Caco-2 (cell line): ENCODE data around the gene MED31. TPM values are rescaled to one million over a fixed set of nuclear protein-coding genes. Genes with fewer than 3 reads are reported as not detected.

Source experiments
- BruUV-seq: library from RNA; stranded (reverse); fragments of 400-500 nt; replicated peaks from 2 replicates; lab custom pipeline; 2021; lab: Mats Ljungman, UMichigan
- CTCF ChIA-PET: fragments of 300-600 bp; sonication (Branson Sonifier 250); formaldehyde crosslinking; loops from one replicate; lab custom pipeline; 2022; ENCODE audit warnings: antibody characterized with exemption; lab: Charles Lee
- POLR2A ChIA-PET: fragments of 300-600 bp; sonication (Branson Sonifier 250); formaldehyde crosslinking; loops from one replicate; lab custom pipeline; 2022; ENCODE audit warnings: antibody characterized with exemption; lab: Charles Lee
- DNase-seq, 2 experiments: peaks; one replicate each; pipeline versions ENCODE4 v3.0.0 to v3.0.0-alpha.2; 2020 to 2022
- H3K27me3 ChIP-seq: replicated peaks from 2 replicates; pipeline ENCODE4 v1.6.0; 2011; ENCODE audit warnings: low read length; ENCODE audit not compliant: control insufficient read depth, insufficient read depth
- H3K36me3 ChIP-seq: 2 replicates; pipeline ENCODE4 v1.5.1; 2011; ENCODE audit warnings: low read length; ENCODE audit not compliant: control insufficient read depth, insufficient read depth
- H3K4me1 ChIP-seq: fragments of 250-450 bp; sonication (Bioruptor Pico); 2 replicates; pipeline ENCODE4 v1.5.1; 2020; ENCODE audit warnings: mild to moderate bottlenecking
- H3K4me3 ChIP-seq: 2 replicates; pipeline ENCODE4 v1.5.1; 2011; ENCODE audit warnings: low read depth, mild to moderate bottlenecking, control low read depth, low read length
- H3K9me3 ChIP-seq: fragments of 250-450 bp; sonication (Bioruptor Pico); 2 replicates; pipeline ENCODE4 v1.5.1; 2020; ENCODE audit warnings: mild to moderate bottlenecking, moderate library complexity
- H3K27ac Mint-ChIP-seq: one replicate; pipeline ENCODE4 v1.8.0; 2022; ENCODE audit warnings: mixed read lengths; ENCODE audit not compliant: unreplicated experiment
- H3K27me3 Mint-ChIP-seq: one replicate; pipeline ENCODE4 v1.8.0; 2022; ENCODE audit warnings: mixed read lengths; ENCODE audit not compliant: insufficient read depth, unreplicated experiment
- H3K36me3 Mint-ChIP-seq: one replicate; pipeline ENCODE4 v1.8.0; 2022; ENCODE audit warnings: mild to moderate bottlenecking, mixed read lengths; ENCODE audit not compliant: insufficient read depth, unreplicated experiment
- H3K4me1 Mint-ChIP-seq: one replicate; pipeline ENCODE4 v1.8.0; 2022; ENCODE audit warnings: low read depth, mixed read lengths; ENCODE audit not compliant: unreplicated experiment
- H3K4me3 Mint-ChIP-seq: one replicate; pipeline ENCODE4 v1.8.0; 2022; ENCODE audit warnings: mild to moderate bottlenecking, moderate library complexity, mixed read lengths; ENCODE audit not compliant: unreplicated experiment
- H3K9me3 Mint-ChIP-seq: one replicate; pipeline ENCODE4 v1.8.0; 2022; ENCODE audit warnings: mixed read lengths; ENCODE audit not compliant: unreplicated experiment
- CTCF ChIP-seq, 2 experiments: fragments of 200-600 bp in 1 of 2; IDR thresholded peaks; 1 replicate in 1 of 2; 2 replicates in 1 of 2; pipeline versions ENCODE4 v1.5.1 to v1.8.0; 2011 to 2022; ENCODE audit warnings: antibody characterized with exemption in 1 of 2, control low read depth in 1 of 2, inconsistent platforms in 1 of 2, low read depth in 1 of 2, low read length in 1 of 2, mild to moderate bottlenecking in 1 of 2, moderate library complexity in 1 of 2; ENCODE audit not compliant: insufficient read depth in 1 of 2, severe bottlenecking in 1 of 2, unreplicated experiment in 1 of 2
- intact Hi-C: fragments of 100-400 bp; cut with micrococcal nuclease; formaldehyde crosslinking; loops from one replicate; pipeline ENCODE4 v1.10.0; 2022; ENCODE audit not compliant: unreplicated experiment
- total RNA-seq: library from RNA; stranded (reverse); gene quantifications from 2 replicates; pipeline ENCODE4 v1.2.3, GENCODE V29; 2022

Gene MED31
- total RNA-seq, 1 experiment from 2014 or later: 9.5 TPM

GRCh38 chr17:6643451-6644125 lies 7.8 kb downstream of the MED31 start:
- no peaks in the 10 kb centered on the region for H3K36me3 ChIP-seq
- peaks cover 14% of the 10 kb centered on the region for H3K36me3 Mint-ChIP-seq
- no peak for TF ChIP-seq CTCF (IDR thresholded peaks at IDR 0.05; ENCODE audit: insufficient read depth in 1 of 2, low read depth in 1 of 2, low read length in 1 of 2, severe bottlenecking in 1 of 2, unreplicated experiment in 1 of 2)
- H3K27me3 Mint-ChIP-seq: no peaks in the 10 kb centered on the region
- ChIA-PET POLR2A (no interaction called here), CTCF (no interaction called here)
- H3K27me3 ChIP-seq: no peaks in the 10 kb centered on the region
- BruUV-seq: no TSS peak
- intact Hi-C loops: loop anchor here (5.0 kb wide), 1 partner anchor 171 kb away; no protein-coding TSS in a partner anchor
- H3K9me3 Mint-ChIP-seq: no peaks in the 10 kb centered on the region
- H3K4me3 Mint-ChIP-seq: no peak overlapping the region
- H3K4me1 ChIP-seq: no peaks in the 10 kb centered on the region
- H3K9me3 ChIP-seq: no peaks in the 10 kb centered on the region
- H3K27ac Mint-ChIP-seq: no peak overlapping the region
- DNase-seq: no peak
- no peak overlapping the region for H3K4me3 ChIP-seq
- no peaks in the 10 kb centered on the region for H3K4me1 Mint-ChIP-seq

DNA sequence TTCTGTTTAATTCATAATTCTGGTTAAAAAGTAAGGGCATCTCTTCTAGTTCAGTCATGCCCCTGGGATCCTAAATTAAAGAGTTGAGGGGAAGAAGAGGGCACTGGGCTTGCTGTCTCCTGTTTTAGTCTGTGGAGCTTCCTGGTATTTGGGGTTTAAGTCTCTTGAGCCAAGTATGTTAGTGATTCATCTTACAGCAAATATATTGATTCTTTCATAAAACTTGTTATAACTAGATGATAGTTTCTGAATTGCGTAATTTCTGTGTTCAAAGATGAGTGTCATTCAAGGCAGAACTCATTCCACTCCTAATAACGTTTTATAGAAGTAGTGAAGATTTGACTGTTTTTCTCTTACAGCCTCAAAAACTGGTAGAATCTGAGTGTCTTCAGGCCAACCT lies 8.8 kb downstream of the MED31 start:
- Mint-ChIP-seq H3K4me1 (no peaks in the 10 kb centered on the region), H3K9me3 (no peaks in the 10 kb centered on the region), H3K36me3 (peaks cover 14% of the 10 kb centered on the region), H3K27me3 (no peaks in the 10 kb centered on the region), H3K4me3 (peak overlapping the region; percentile 19), H3K27ac (no peak overlapping the region)
- ChIA-PET POLR2A (no interaction called here), CTCF (no interaction called here)
- intact Hi-C loops: loop anchor here (5.0 kb wide), 1 partner anchor 170 kb away; no protein-coding TSS in a partner anchor
- Histone ChIP-seq H3K9me3 (no peaks in the 10 kb centered on the region), H3K4me3 (no peak overlapping the region), H3K36me3 (no peaks in the 10 kb centered on the region), H3K4me1 (no peaks in the 10 kb centered on the region), H3K27me3 (no peaks in the 10 kb centered on the region)
- no peak for DNase-seq
- TF ChIP-seq CTCF (IDR thresholded peaks at IDR 0.05; ENCODE audit: insufficient read depth in 1 of 2, low read depth in 1 of 2, low read length in 1 of 2, severe bottlenecking in 1 of 2, unreplicated experiment in 1 of 2): no peak
- BruUV-seq: no TSS peak

GRCh38 chr17:6641247-6641863 lies 10.1 kb downstream of the MED31 start:
- TF ChIP-seq CTCF (IDR thresholded peaks at IDR 0.05; ENCODE audit: insufficient read depth in 1 of 2, low read depth in 1 of 2, low read length in 1 of 2, severe bottlenecking in 1 of 2, unreplicated experiment in 1 of 2): no peak
- H3K36me3 ChIP-seq: no peaks in the 10 kb centered on the region
- H3K4me1 ChIP-seq: no peaks in the 10 kb centered on the region
- ChIA-PET CTCF (no interaction called here), POLR2A (interaction anchor here (1.3 kb wide), 1 partner anchor 10 kb away, joined by 6 read pairs; the partner anchor contains the start of genes C17orf100 and MED31)
- no peaks in the 10 kb centered on the region for H3K9me3 ChIP-seq
- H3K4me3 ChIP-seq: peak overlapping the region; percentile 71
- Mint-ChIP-seq H3K4me3 (peak overlapping the region; percentile 91), H3K27ac (peak overlapping the region; percentile 95), H3K9me3 (no peaks in the 10 kb centered on the region), H3K4me1 (no peaks in the 10 kb centered on the region), H3K27me3 (no peaks in the 10 kb centered on the region), H3K36me3 (peaks cover 9% of the 10 kb centered on the region)
- intact Hi-C loops: loop anchor here (1.0 to 5.0 kb wide), 2 partner anchors 10 to 169 kb away; partner anchors contain the start of genes C17orf100 and MED31
- BruUV-seq: TSS peak; percentile 65
- DNase-seq: no peak
- no peaks in the 10 kb centered on the region for H3K27me3 ChIP-seq
